Ovary (tissue), 3 donors: ENCODE data around the gene KIF16B.

Experiments used
- POLR2A ChIP-seq: fragments of 450-650 bp; IDR thresholded peaks from one replicate; pipeline ENCODE4 v1.6.1; 2017; ENCODE audit warnings: antibody characterized with exemption, mild to moderate bottlenecking, moderate library complexity
- TF ChIP-seq, protein P1 (sequence below), 3 donors: fragments of 450-650 bp in 2 of 3; fragments of 200-600 bp in 1 of 3; IDR thresholded peaks; one replicate each; pipeline versions ENCODE4 v1.5.1 to v1.8.0; 2016 to 2022; ENCODE audit warnings: antibody characterized with exemption in 3 of 3, mild to moderate bottlenecking in 1 of 3
- donor health status: DM: no; HTN: no; CAD: no.

DNA sequence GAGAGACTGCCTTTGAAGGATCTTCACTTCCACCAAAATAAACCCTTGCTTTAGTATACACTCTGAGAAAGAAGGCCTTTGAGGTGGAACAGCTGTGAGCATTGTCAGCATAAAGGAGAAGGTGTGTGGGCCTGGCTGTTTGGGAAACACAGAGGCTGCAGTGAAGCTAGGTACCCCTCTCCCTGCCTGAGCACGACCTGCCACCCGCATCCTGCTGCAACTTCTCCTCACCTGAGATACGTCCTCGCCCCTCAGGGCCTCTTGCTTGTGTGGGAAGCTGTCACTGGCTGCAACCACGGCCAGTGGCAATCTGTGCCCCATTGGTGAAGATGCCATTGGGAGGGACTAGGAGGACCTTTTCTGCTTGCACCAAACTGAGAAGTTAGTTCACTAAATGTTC is 307.9 kb downstream of the KIF16B start:
- no peak for TF ChIP-seq POLR2A
- TF ChIP-seq, protein P1, sequence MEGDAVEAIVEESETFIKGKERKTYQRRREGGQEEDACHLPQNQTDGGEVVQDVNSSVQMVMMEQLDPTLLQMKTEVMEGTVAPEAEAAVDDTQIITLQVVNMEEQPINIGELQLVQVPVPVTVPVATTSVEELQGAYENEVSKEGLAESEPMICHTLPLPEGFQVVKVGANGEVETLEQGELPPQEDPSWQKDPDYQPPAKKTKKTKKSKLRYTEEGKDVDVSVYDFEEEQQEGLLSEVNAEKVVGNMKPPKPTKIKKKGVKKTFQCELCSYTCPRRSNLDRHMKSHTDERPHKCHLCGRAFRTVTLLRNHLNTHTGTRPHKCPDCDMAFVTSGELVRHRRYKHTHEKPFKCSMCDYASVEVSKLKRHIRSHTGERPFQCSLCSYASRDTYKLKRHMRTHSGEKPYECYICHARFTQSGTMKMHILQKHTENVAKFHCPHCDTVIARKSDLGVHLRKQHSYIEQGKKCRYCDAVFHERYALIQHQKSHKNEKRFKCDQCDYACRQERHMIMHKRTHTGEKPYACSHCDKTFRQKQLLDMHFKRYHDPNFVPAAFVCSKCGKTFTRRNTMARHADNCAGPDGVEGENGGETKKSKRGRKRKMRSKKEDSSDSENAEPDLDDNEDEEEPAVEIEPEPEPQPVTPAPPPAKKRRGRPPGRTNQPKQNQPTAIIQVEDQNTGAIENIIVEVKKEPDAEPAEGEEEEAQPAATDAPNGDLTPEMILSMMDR (IDR thresholded peaks at IDR 0.05): no peak
